GM12864 (cell line): ENCODE measurements around the gene TRIM25.

Experiments used
- DNase-seq: peaks from one replicate; pipeline ENCODE4 v3.0.0-alpha.2; 2011; ENCODE audit warnings: low read depth
- H3K4me3 ChIP-seq: 2 replicates; pipeline ENCODE4 v1.5.1; 2011; ENCODE audit warnings: mild to moderate bottlenecking, low read depth, low read length, control low read depth
- CTCF ChIP-seq: IDR thresholded peaks from 2 replicates; pipeline ENCODE4 v1.5.1; 2011; ENCODE audit warnings: low read depth, mild to moderate bottlenecking, moderate library complexity, low read length, control low read depth, inconsistent platforms; ENCODE audit errors: missing control alignments

TRIM25 gene

GRCh38 chr17:56883616-56884015 is 30.2 kb downstream of the TRIM25 start:
- no peak for TF ChIP-seq CTCF
- H3K4me3 ChIP-seq: no peak overlapping the region
- DNase-seq: no peak

- no peak for DNase-seq
- no peak overlapping the region for H3K4me3 ChIP-seq
- no peak for TF ChIP-seq CTCF
Observed at GRCh38 chr17:56881685-56882295, 32.1 kb downstream of the TRIM25 start.

- no peak overlapping the region for H3K4me3 ChIP-seq
- DNase-seq: no peak
- no peak for TF ChIP-seq CTCF
Observed at GRCh38 chr17:56880571-56880970, 33.3 kb downstream of the TRIM25 start.

- no peak for TF ChIP-seq CTCF
- no peak overlapping the region for H3K4me3 ChIP-seq
- DNase-seq: no peak
Observed at GRCh38 chr17:56880133-56880532, 33.7 kb downstream of the TRIM25 start.

- no peak for DNase-seq
- H3K4me3 ChIP-seq: no peak overlapping the region
- no peak for TF ChIP-seq CTCF
Observed at GRCh38 chr17:56879280-56879679, 34.6 kb downstream of the TRIM25 start.

GRCh38 chr17:56876766-56877179 is 37.1 kb downstream of the TRIM25 start:
- no peak overlapping the region for H3K4me3 ChIP-seq
- TF ChIP-seq CTCF: no peak
- no peak for DNase-seq

- TF ChIP-seq CTCF: no peak
- no peak overlapping the region for H3K4me3 ChIP-seq
- peak; percentile 65 for DNase-seq
Observed at GRCh38 chr17:56870081-56870651, 43.7 kb downstream of the TRIM25 start.
